Breast epithelium (tissue), 3 donors: ENCODE measurements around the gene GAN.

Experiments used
- CTCF ChIP-seq, 3 donors: fragments of 450-650 bp; IDR thresholded peaks; one replicate each; pipeline ENCODE4 v1.5.1; 2016 to 2017; ENCODE audit warnings: antibody characterized with exemption in 3 of 3, mild to moderate bottlenecking in 3 of 3, moderate library complexity in 3 of 3
- POLR2A ChIP-seq: fragments of 450-650 bp; IDR thresholded peaks from one replicate; pipeline ENCODE4 v1.6.1; 2016; ENCODE audit warnings: antibody characterized with exemption, mild to moderate bottlenecking, moderate library complexity

- TF ChIP-seq CTCF (IDR thresholded peaks at IDR 0.05) (no peak), POLR2A (no peak)
Observed at GRCh38 chr16:81318711-81319110, 3.9 kb downstream of the GAN start.
